ENCODE data around the gene PHF5A.

- TF ChIP-seq CTCF (conservative IDR thresholded peaks at IDR 0.05 in 1 of 2, IDR thresholded peaks at IDR 0.05 in 1 of 2; ENCODE audit: low read depth in 1 of 2, low read length in 2 of 2) (no peak), EZH2 (IDR thresholded peaks at IDR 0.05; ENCODE audit: low read length, missing control alignments) (no peak)
These were observed at the start of gene PHF5A, which contains the start of gene ACO2 for GRCh38 chr22:41468381-41469217.

Data from fibroblast of lung (primary cell).